Measurements from ENCODE around the gene CAPN2.

CAPN2 gene

GRCh38 chr1:223723351-223723904, 11.1 kb downstream of the CAPN2 start:
- no peak for TF ChIP-seq SIN3A (IDR thresholded peaks at IDR 0.05; ENCODE audit: borderline replicate concordance, insufficient read depth, low read length)
- no peak for TF ChIP-seq POLR2AphosphoS5 (IDR thresholded peaks at IDR 0.05; ENCODE audit: low read depth, low read length)
- no peak for TF ChIP-seq REST (IDR thresholded peaks at IDR 0.05; ENCODE audit: insufficient read depth in 1 of 2, low read depth in 2 of 2, low read length in 2 of 2)
- TF ChIP-seq TAF1 (IDR thresholded peaks at IDR 0.05; ENCODE audit: borderline replicate concordance, insufficient read depth, low read length), result no peak
- no peak for TF ChIP-seq FOXP2 (optimal IDR thresholded peaks at IDR 0.05; ENCODE audit: borderline replicate concordance, extremely low read depth, extremely low read length, insufficient read depth)

GRCh38 chr1:223724376-223724775, 12.0 kb downstream of the CAPN2 start:
- no peak for TF ChIP-seq POLR2AphosphoS5 (IDR thresholded peaks at IDR 0.05; ENCODE audit: low read depth, low read length)
- TF ChIP-seq FOXP2 (optimal IDR thresholded peaks at IDR 0.05; ENCODE audit: borderline replicate concordance, extremely low read depth, extremely low read length, insufficient read depth), result no peak
- TF ChIP-seq TAF1 (IDR thresholded peaks at IDR 0.05; ENCODE audit: borderline replicate concordance, insufficient read depth, low read length), result no peak
- TF ChIP-seq REST (IDR thresholded peaks at IDR 0.05; ENCODE audit: insufficient read depth in 1 of 2, low read depth in 2 of 2, low read length in 2 of 2), result no peak
- no peak for TF ChIP-seq SIN3A (IDR thresholded peaks at IDR 0.05; ENCODE audit: borderline replicate concordance, insufficient read depth, low read length)

- no peak for TF ChIP-seq POLR2AphosphoS5 (IDR thresholded peaks at IDR 0.05; ENCODE audit: low read depth, low read length)
- no peak for TF ChIP-seq REST (IDR thresholded peaks at IDR 0.05; ENCODE audit: insufficient read depth in 1 of 2, low read depth in 2 of 2, low read length in 2 of 2)
- no peak for TF ChIP-seq SIN3A (IDR thresholded peaks at IDR 0.05; ENCODE audit: borderline replicate concordance, insufficient read depth, low read length)
- TF ChIP-seq TAF1 (IDR thresholded peaks at IDR 0.05; ENCODE audit: borderline replicate concordance, insufficient read depth, low read length), result no peak
- TF ChIP-seq FOXP2 (optimal IDR thresholded peaks at IDR 0.05; ENCODE audit: borderline replicate concordance, extremely low read depth, extremely low read length, insufficient read depth), result no peak
Observed at GRCh38 chr1:223725578-223725977, 13.2 kb downstream of the CAPN2 start.

GRCh38 chr1:223726380-223727001, 14.2 kb downstream of the CAPN2 start:
- no peak for TF ChIP-seq POLR2AphosphoS5 (IDR thresholded peaks at IDR 0.05; ENCODE audit: low read depth, low read length)
- TF ChIP-seq SIN3A (IDR thresholded peaks at IDR 0.05; ENCODE audit: borderline replicate concordance, insufficient read depth, low read length), result no peak
- no peak for TF ChIP-seq FOXP2 (optimal IDR thresholded peaks at IDR 0.05; ENCODE audit: borderline replicate concordance, extremely low read depth, extremely low read length, insufficient read depth)
- TF ChIP-seq REST (IDR thresholded peaks at IDR 0.05; ENCODE audit: insufficient read depth in 1 of 2, low read depth in 2 of 2, low read length in 2 of 2), result no peak; a peak in 1 of 4 replicates
- no peak for TF ChIP-seq TAF1 (IDR thresholded peaks at IDR 0.05; ENCODE audit: borderline replicate concordance, insufficient read depth, low read length)

All from PFSK-1 (cell line).